ENCODE measurements around the gene EVPL.
A peak's percentile ranks its signal among the peaks of the same experiment; 100 is the strongest.
"Not testable (repeated sequence)": the region's sequence is repeated elsewhere in the genome, so short reads cannot be mapped to it uniquely, and the experiment has no call there.

EVPL gene

GRCh38 chr17:76027159-76027839 is at the start of gene EVPL:
TSS of gene EVPL (minus strand) at chr17:76027306. CDS start at chr17:76027198, 108 bp downstream.
- no peak for DNase-seq (ENCODE audit: low spot score)

GRCh38 chr17:76076146-76076764 is 49.1 kb upstream of the EVPL start:
- DNase-seq (ENCODE audit: low spot score): no peak

GRCh38 chr17:76075364-76076145 is 48.4 kb upstream of the EVPL start:
- no peak for DNase-seq (ENCODE audit: low spot score)

- no peak for DNase-seq (ENCODE audit: low spot score)
Observed at GRCh38 chr17:76074390-76075363, 47.6 kb upstream of the EVPL start, which contains the start of gene GALR2. TSS of gene GALR2 (plus strand) at chr17:76074781. CDS start at chr17:76074884, 103 bp downstream.

GRCh38 chr17:76072148-76072858 is 45.2 kb upstream of the EVPL start, which contains the start of gene SRP68:
TSS of gene SRP68 (minus strand) at chr17:76072517. CDS start at chr17:76072491, 26 bp downstream.
- peak; percentile 90 for DNase-seq (ENCODE audit: low spot score)

- DNase-seq (ENCODE audit: low spot score): peak; percentile 48
Observed at GRCh38 chr17:76071531-76072147, 44.5 kb upstream of the EVPL start.

- DNase-seq (ENCODE audit: low spot score): no peak
Observed at GRCh38 chr17:76065775-76066174, 38.7 kb upstream of the EVPL start.

- DNase-seq (ENCODE audit: low spot score): peak; percentile 47
Observed at GRCh38 chr17:76063875-76064546, 36.9 kb upstream of the EVPL start.

- not testable (repeated sequence) for DNase-seq (ENCODE audit: low spot score)
Observed at GRCh38 chr17:76058264-76058663, 31.2 kb upstream of the EVPL start.

- no peak for DNase-seq (ENCODE audit: low spot score)
Observed at GRCh38 chr17:76056882-76057281, 29.8 kb upstream of the EVPL start.

GRCh38 chr17:76054112-76054476 is 27.0 kb upstream of the EVPL start:
- no peak for DNase-seq (ENCODE audit: low spot score)

- DNase-seq (ENCODE audit: low spot score): no peak
Observed at GRCh38 chr17:76053246-76054111, 26.4 kb upstream of the EVPL start.

- DNase-seq (ENCODE audit: low spot score): no peak
Observed at GRCh38 chr17:76051561-76051960, 24.5 kb upstream of the EVPL start.

GRCh38 chr17:76050538-76051467 is 23.7 kb upstream of the EVPL start:
- no peak for DNase-seq (ENCODE audit: low spot score)

GRCh38 chr17:76049836-76050537 is 22.9 kb upstream of the EVPL start:
- DNase-seq (ENCODE audit: low spot score): no peak

- no peak for DNase-seq (ENCODE audit: low spot score)
Observed at GRCh38 chr17:76049239-76049638, 22.1 kb upstream of the EVPL start.

GRCh38 chr17:76048711-76049110 is 21.6 kb upstream of the EVPL start:
- no peak for DNase-seq (ENCODE audit: low spot score)

Data from activated CD4-positive, alpha-beta T cell treated with anti-CD3 and anti-CD28 coated beads, Interleukin-2, Interleukin-4, amounts not matched to agents 100 ng/mL and 50 ng/mL, durations not matched to agents 16 hours and 8 hours (primary cell).